IgD-negative memory B cell (primary cell): ENCODE results near the gene FNIP1. TPM values are rescaled to one million over a fixed set of nuclear protein-coding genes. Genes with fewer than 3 reads are reported as not detected.
"Not testable (repeated sequence)": the region's sequence is repeated elsewhere in the genome, so short reads cannot be mapped to it uniquely, and the experiment has no call there.

Experiments
- H3K27ac Mint-ChIP-seq, 3 donors: one replicate each; pipeline ENCODE4 v1.8.0; 2020 to 2022; ENCODE audit warnings: mild to moderate bottlenecking in 3 of 3, mixed read lengths in 3 of 3, moderate library complexity in 1 of 3
- H3K27me3 Mint-ChIP-seq: one replicate; pipeline ENCODE4 v1.8.0; 2021; ENCODE audit warnings: mixed read lengths
- H3K36me3 Mint-ChIP-seq: one replicate; pipeline ENCODE4 v1.8.0; 2020; ENCODE audit warnings: mild to moderate bottlenecking, mixed read lengths
- H3K4me1 Mint-ChIP-seq, 3 donors: one replicate each; pipeline ENCODE4 v1.8.0; 2020 to 2022; ENCODE audit warnings: mixed read lengths in 3 of 3, mild to moderate bottlenecking in 1 of 3
- H3K4me3 Mint-ChIP-seq, 4 donors: one replicate each; pipeline ENCODE4 v1.8.0; 2020 to 2022; ENCODE audit warnings: mild to moderate bottlenecking in 4 of 4, mixed read lengths in 4 of 4, moderate library complexity in 3 of 4
- H3K9me3 Mint-ChIP-seq, 3 donors: one replicate each; pipeline ENCODE4 v1.8.0; 2020 to 2021; ENCODE audit warnings: mixed read lengths in 3 of 3, mild to moderate bottlenecking in 1 of 3
- polyA plus RNA-seq: library from polyadenylated mRNA; unstranded; fragments of 300-500 nt; fragmentation: Illumina TruSeq; gene quantifications from one replicate; pipeline ENCODE4 v1.2.3, GENCODE V29; 2021

The FNIP1 gene
- polyA plus RNA-seq, 1 donor from 2014 or later: 21.9 TPM

GRCh38 chr5:131639148-131639547, 157.7 kb downstream of the FNIP1 start:
- H3K4me3 Mint-ChIP-seq: peak overlapping the region in 1 of 4 donors; percentile 30
- H3K36me3 Mint-ChIP-seq: no peaks in the 10 kb centered on the region
- H3K4me1 Mint-ChIP-seq: peaks cover 18 to 24% (median 22%) of the 10 kb centered on the region in 3 donors
- H3K9me3 Mint-ChIP-seq: no peaks in the 10 kb centered on the region
- no peak overlapping the region for H3K27ac Mint-ChIP-seq
- no peaks in the 10 kb centered on the region for H3K27me3 Mint-ChIP-seq

GRCh38 chr5:131637694-131638093, 159.1 kb downstream of the FNIP1 start:
- Mint-ChIP-seq H3K9me3 (no peaks in the 10 kb centered on the region), H3K4me3 (no peak overlapping the region), H3K36me3 (no peaks in the 10 kb centered on the region), H3K4me1 (peaks cover 23 to 28% (median 27%) of the 10 kb centered on the region in 3 donors), H3K27me3 (no peaks in the 10 kb centered on the region), H3K27ac (peak overlapping the region in 1 of 3 donors; percentile 78)

GRCh38 chr5:131635684-131636572, 160.9 kb downstream of the FNIP1 start:
- Mint-ChIP-seq H3K4me1 (peaks cover 23 to 28% (median 25%) of the 10 kb centered on the region in 3 donors), H3K27me3 (no peaks in the 10 kb centered on the region), H3K36me3 (no peaks in the 10 kb centered on the region), H3K4me3 (peak overlapping the region; percentile 83 to 100 (median 96)), H3K9me3 (no peaks in the 10 kb centered on the region), H3K27ac (peak overlapping the region; percentile 88 to 100 (median 99))

- peak within 1 kb of the TSS; percentile 88 to 100 (median 99) for H3K27ac Mint-ChIP-seq
- no peaks in the 10 kb centered on the region for H3K27me3 Mint-ChIP-seq
- no peaks in the 10 kb centered on the region for H3K9me3 Mint-ChIP-seq
- peak within 1 kb of the TSS; percentile 83 to 100 (median 96) for H3K4me3 Mint-ChIP-seq
- no peaks in the 10 kb centered on the region for H3K36me3 Mint-ChIP-seq
- H3K4me1 Mint-ChIP-seq: peaks cover 17 to 23% (median 20%) of the 10 kb centered on the region in 3 donors
Measured at GRCh38 chr5:131634996-131635683, 161.7 kb downstream of the FNIP1 start, which contains the start of gene RAPGEF6. TSS of gene RAPGEF6 (minus strand) at chr5:131635229. CDS start at chr5:131635030, 199 bp downstream.

GRCh38 chr5:131634666-131634995, 162.2 kb downstream of the FNIP1 start:
- H3K36me3 Mint-ChIP-seq: no peaks in the 10 kb centered on the region
- H3K27me3 Mint-ChIP-seq: no peaks in the 10 kb centered on the region
- peaks cover 20 to 24% (median 21%) of the 10 kb centered on the region in 3 donors for H3K4me1 Mint-ChIP-seq
- peak overlapping the region; percentile 83 to 100 (median 96) for H3K4me3 Mint-ChIP-seq
- no peaks in the 10 kb centered on the region for H3K9me3 Mint-ChIP-seq
- H3K27ac Mint-ChIP-seq: peak overlapping the region; percentile 88 to 100 (median 99)

- Mint-ChIP-seq H3K27me3 (no peaks in the 10 kb centered on the region), H3K27ac (peak overlapping the region; percentile 88 to 100 (median 99)), H3K4me3 (peak overlapping the region; percentile 83 to 100 (median 96)), H3K36me3 (no peaks in the 10 kb centered on the region), H3K9me3 (no peaks in the 10 kb centered on the region), H3K4me1 (peaks cover 19 to 26% (median 24%) of the 10 kb centered on the region in 3 donors)
Measured at GRCh38 chr5:131634238-131634637, 162.6 kb downstream of the FNIP1 start.

- Mint-ChIP-seq H3K36me3 (no peaks in the 10 kb centered on the region), H3K9me3 (no peaks in the 10 kb centered on the region), H3K27ac (peak overlapping the region in 2 of 3 donors; percentile 88 to 100), H3K27me3 (no peaks in the 10 kb centered on the region), H3K4me3 (peak overlapping the region; percentile 83 to 100 (median 96)), H3K4me1 (peaks cover 23 to 30% (median 28%) of the 10 kb centered on the region in 3 donors)
Measured at GRCh38 chr5:131633830-131634229, 163.0 kb downstream of the FNIP1 start.

GRCh38 chr5:131630963-131631350, 165.9 kb downstream of the FNIP1 start:
- Mint-ChIP-seq H3K4me3 (no peak overlapping the region), H3K27ac (no peak overlapping the region), H3K36me3 (peaks cover 3% of the 10 kb centered on the region), H3K9me3 (no peaks in the 10 kb centered on the region), H3K4me1 (peaks cover 34 to 38% (median 38%) of the 10 kb centered on the region in 3 donors), H3K27me3 (no peaks in the 10 kb centered on the region)

GRCh38 chr5:131630208-131630962, 166.4 kb downstream of the FNIP1 start:
- Mint-ChIP-seq H3K4me3 (no peak overlapping the region), H3K9me3 (no peaks in the 10 kb centered on the region), H3K27ac (no peak overlapping the region), H3K4me1 (peaks cover 36 to 41% (median 41%) of the 10 kb centered on the region in 3 donors), H3K27me3 (no peaks in the 10 kb centered on the region), H3K36me3 (peaks cover 6% of the 10 kb centered on the region)

- Mint-ChIP-seq H3K27ac (peak overlapping the region in 2 of 3 donors; percentile 36 to 70), H3K4me1 (peaks cover 35 to 38% (median 35%) of the 10 kb centered on the region in 3 donors), H3K36me3 (peaks cover 8% of the 10 kb centered on the region), H3K27me3 (no peaks in the 10 kb centered on the region), H3K9me3 (no peaks in the 10 kb centered on the region), H3K4me3 (peak overlapping the region in 3 of 4 donors; percentile 14 to 89 (median 49))
Measured at GRCh38 chr5:131628990-131629389, 167.8 kb downstream of the FNIP1 start.

- H3K27me3 Mint-ChIP-seq: no peaks in the 10 kb centered on the region
- H3K4me3 Mint-ChIP-seq: no peak overlapping the region
- H3K27ac Mint-ChIP-seq: no peak overlapping the region
- peaks cover 34 to 41% (median 35%) of the 10 kb centered on the region in 3 donors for H3K4me1 Mint-ChIP-seq
- no peaks in the 10 kb centered on the region for H3K9me3 Mint-ChIP-seq
- H3K36me3 Mint-ChIP-seq: peaks cover 13% of the 10 kb centered on the region
Measured at GRCh38 chr5:131627207-131627865, 169.5 kb downstream of the FNIP1 start.

GRCh38 chr5:131622633-131623032, 174.2 kb downstream of the FNIP1 start:
- H3K36me3 Mint-ChIP-seq: peaks cover 15% of the 10 kb centered on the region
- H3K27ac Mint-ChIP-seq: peak overlapping the region in 1 of 3 donors; percentile 64
- no peaks in the 10 kb centered on the region for H3K27me3 Mint-ChIP-seq
- H3K4me3 Mint-ChIP-seq: no peak overlapping the region
- peaks cover 33 to 55% (median 35%) of the 10 kb centered on the region in 3 donors for H3K4me1 Mint-ChIP-seq
- no peaks in the 10 kb centered on the region for H3K9me3 Mint-ChIP-seq

- Mint-ChIP-seq H3K4me1 (peaks cover 30 to 53% (median 41%) of the 10 kb centered on the region in 3 donors), H3K36me3 (peaks cover 15% of the 10 kb centered on the region)
- not testable (repeated sequence) for H3K27ac Mint-ChIP-seq, H3K27me3 Mint-ChIP-seq, H3K4me3 Mint-ChIP-seq, H3K9me3 Mint-ChIP-seq
Measured at GRCh38 chr5:131621164-131621563, 175.7 kb downstream of the FNIP1 start.

- Mint-ChIP-seq H3K4me1 (peaks cover 35 to 64% (median 45%) of the 10 kb centered on the region in 3 donors), H3K36me3 (peaks cover 12% of the 10 kb centered on the region), H3K4me3 (no peak overlapping the region), H3K27me3 (no peaks in the 10 kb centered on the region), H3K27ac (peak overlapping the region in 1 of 3 donors; percentile 42), H3K9me3 (peaks cover 0 to 2% (median 0%) of the 10 kb centered on the region in 3 donors)
Measured at GRCh38 chr5:131619102-131619501, 177.7 kb downstream of the FNIP1 start.
